Measurements from ENCODE around the gene PPCDC.

PPCDC gene

DNA sequence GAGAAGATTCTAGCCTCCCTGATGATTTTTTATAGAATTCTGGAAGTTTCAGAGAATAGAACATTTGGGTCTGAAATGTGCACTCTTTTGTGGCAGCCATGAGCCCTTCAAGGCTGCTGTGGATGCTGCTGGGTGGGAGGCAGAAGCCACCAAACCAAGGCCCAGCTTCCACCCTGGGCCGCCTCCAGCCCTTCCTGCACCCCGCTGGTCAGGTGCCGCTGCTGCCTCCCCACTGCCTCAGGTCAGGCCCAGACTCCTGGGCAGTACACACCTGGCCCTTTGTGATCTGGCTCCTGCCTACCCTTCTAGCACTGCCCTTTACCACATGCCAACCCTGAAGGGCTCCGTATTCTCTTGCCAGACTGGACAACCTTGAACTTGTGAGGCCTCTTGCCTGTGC lies 28.3 kb downstream of the PPCDC start:
- in situ Hi-C loops (cut with MboI; ENCODE audit: low sequenced_read_pairs, unreplicated experiment), result no loop called here
- TF ChIP-seq, protein P1, sequence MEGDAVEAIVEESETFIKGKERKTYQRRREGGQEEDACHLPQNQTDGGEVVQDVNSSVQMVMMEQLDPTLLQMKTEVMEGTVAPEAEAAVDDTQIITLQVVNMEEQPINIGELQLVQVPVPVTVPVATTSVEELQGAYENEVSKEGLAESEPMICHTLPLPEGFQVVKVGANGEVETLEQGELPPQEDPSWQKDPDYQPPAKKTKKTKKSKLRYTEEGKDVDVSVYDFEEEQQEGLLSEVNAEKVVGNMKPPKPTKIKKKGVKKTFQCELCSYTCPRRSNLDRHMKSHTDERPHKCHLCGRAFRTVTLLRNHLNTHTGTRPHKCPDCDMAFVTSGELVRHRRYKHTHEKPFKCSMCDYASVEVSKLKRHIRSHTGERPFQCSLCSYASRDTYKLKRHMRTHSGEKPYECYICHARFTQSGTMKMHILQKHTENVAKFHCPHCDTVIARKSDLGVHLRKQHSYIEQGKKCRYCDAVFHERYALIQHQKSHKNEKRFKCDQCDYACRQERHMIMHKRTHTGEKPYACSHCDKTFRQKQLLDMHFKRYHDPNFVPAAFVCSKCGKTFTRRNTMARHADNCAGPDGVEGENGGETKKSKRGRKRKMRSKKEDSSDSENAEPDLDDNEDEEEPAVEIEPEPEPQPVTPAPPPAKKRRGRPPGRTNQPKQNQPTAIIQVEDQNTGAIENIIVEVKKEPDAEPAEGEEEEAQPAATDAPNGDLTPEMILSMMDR (IDR thresholded peaks at IDR 0.05; ENCODE audit: borderline replicate concordance, control extremely low read depth, extremely low read depth, insufficient read depth, missing control alignments), result no peak
- DNase-seq (ENCODE audit: low spot score), result no peak

DNA sequence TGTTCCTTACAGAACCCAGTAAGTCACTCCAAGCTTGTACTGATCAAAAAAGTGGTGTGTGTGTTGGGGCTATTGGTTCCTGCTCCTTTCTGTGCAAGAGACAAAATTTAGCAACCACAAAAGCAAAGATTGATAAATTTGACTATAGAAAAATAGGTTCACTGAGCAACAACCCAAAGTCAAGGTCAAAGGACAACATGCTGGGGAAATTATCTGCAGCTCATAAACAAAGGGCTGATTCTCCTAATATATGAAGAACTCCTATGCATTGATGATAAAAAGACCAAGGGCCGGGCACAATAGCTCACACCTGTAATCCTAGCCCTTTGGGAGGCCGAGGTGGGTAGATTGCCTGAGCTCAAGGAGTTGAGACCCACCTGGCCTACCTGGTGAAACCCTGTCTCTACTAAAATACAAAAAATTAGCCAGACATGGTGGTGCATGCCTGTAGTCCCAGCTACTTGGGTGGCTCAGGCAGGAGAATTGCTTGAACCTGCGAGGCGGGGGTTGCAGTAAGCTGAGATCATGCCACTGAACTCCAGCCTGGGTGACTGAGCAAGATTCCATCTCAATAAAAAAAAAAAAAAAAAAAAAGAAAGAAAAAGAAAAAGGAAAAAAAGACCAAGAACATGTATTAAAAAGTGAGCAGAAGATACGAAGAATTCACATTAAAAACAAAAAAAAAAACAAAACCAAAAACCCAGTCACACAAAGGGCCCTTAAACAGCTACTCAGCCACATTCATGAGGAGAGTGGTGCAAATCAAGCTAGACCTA lies 29.8 kb downstream of the PPCDC start:
- TF ChIP-seq, protein P1 (IDR thresholded peaks at IDR 0.05; ENCODE audit: borderline replicate concordance, control extremely low read depth, extremely low read depth, insufficient read depth, missing control alignments), result no peak
- in situ Hi-C loops (cut with MboI; ENCODE audit: low sequenced_read_pairs, unreplicated experiment), result no loop called here
- DNase-seq (ENCODE audit: low spot score), result no peak

DNA sequence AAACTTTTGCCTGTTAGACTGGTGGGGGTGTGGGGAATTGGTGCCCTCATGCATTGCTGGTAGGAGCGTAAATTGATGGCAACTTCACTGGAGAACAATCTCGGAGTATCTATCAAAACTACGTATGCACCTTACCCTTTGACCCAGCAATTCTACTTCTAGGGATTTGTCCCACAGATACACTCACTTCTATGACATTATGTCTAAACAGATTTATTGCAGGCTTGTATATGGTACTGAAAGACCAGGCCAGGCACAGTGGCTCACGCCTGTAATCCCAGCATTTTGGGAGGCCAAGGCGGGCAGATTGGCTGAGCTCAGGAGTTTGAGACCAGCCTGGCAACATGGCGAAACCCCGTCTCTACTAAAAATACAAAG lies 30.3 kb downstream of the PPCDC start:
- in situ Hi-C loops (cut with MboI; ENCODE audit: low sequenced_read_pairs, unreplicated experiment), result no loop called here
- no peak for DNase-seq (ENCODE audit: low spot score)
- TF ChIP-seq, protein P1 (IDR thresholded peaks at IDR 0.05; ENCODE audit: borderline replicate concordance, control extremely low read depth, extremely low read depth, insufficient read depth, missing control alignments), result no peak

DNA sequence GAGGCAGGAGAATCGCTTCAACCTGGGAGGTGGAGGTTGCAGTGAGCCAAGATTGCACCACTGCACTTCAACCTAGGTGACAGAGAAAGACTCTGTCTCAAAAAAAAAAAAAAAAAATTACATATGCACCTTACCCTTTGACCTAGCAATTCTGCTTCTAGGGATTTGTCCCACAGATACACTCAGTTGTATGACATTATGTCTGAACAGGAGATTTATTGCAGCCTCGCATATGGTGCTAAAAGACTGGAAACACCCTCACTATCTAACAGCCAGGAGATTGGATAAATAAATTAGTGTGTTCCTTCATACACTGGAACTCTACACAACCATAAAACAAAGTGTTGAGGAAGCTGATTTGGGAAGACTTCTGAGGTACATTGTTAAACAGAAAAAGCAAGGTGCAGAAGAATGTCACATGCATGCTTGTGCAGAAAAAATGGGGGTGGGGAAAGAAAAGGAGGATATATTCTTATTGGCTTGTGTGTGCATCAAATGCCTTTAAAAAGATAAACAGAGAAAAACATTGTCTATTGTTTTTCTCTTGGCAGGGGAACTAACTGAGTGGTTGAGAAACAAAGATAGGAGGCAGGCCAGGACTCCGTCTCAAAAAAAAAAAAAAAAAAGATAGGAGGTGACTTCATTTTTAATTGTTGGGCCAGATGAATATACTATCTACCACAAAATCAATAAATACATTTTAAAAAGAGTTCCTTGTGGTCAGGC lies 30.9 kb downstream of the PPCDC start:
- DNase-seq (ENCODE audit: low spot score), result no peak
- in situ Hi-C loops (cut with MboI; ENCODE audit: low sequenced_read_pairs, unreplicated experiment), result no loop called here
- TF ChIP-seq, protein P1 (IDR thresholded peaks at IDR 0.05; ENCODE audit: borderline replicate concordance, control extremely low read depth, extremely low read depth, insufficient read depth, missing control alignments), result no peak

DNA sequence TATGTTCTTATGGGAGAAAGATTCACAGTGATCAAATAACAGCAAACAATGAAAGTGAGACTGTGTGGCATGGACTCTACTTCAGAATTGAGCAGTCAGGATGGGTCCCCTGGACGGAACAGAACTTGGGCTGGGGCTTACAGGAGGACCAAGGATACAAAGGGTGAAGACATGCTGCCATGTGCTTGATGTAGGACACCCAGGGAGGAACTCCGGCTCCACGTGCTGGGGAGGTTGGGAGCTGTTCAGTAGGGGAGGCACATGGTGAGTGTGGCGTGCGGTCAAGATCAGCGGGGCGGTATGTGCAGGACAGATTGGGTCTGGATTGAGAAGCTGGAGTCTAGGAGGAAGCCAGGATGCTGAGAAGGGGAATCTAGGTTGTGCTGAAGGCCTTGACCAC lies 32.6 kb downstream of the PPCDC start:
- in situ Hi-C loops (cut with MboI; ENCODE audit: low sequenced_read_pairs, unreplicated experiment), result no loop called here
- no peak for DNase-seq (ENCODE audit: low spot score)
- TF ChIP-seq, protein P1 (IDR thresholded peaks at IDR 0.05; ENCODE audit: borderline replicate concordance, control extremely low read depth, extremely low read depth, insufficient read depth, missing control alignments), result no peak

DNA sequence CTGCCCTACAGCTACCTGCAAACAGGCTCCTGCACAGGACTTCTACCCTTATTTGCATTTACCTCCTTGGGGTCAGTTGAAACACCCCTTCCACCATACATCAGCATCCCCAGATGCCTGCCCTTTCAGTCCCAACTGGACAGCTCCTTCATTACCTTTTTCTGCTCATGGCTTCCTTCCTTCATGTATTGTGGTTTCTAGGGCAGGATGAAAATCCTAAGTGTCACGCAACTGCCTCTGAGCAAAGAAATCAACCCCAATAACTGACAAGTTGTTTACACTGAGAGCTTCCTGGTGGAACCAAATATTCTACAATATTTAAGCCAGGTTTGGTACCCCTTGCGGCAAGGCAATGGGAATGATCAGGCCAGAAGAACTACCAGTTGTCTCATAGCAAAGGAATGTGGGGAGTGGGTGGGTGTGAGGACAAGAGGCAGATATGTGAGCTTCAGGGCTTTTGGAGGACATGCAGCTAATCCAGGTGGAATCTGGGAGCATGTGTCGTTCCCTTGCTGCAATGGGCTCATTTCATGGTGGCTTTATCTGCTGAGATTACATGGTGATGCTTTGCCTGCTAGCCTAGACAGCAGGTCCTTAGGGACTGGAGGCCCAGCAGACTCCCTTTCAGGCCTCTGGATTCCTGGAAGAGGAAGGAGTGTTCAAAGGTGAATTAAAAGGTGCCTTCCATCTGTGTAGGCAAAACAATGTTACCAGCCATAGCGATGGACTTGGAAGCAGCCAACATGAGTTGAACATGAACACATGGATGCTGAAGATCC lies 34.9 kb downstream of the PPCDC start:
- in situ Hi-C loops (cut with MboI; ENCODE audit: low sequenced_read_pairs, unreplicated experiment), result no loop called here
- TF ChIP-seq, protein P1 (IDR thresholded peaks at IDR 0.05; ENCODE audit: borderline replicate concordance, control extremely low read depth, extremely low read depth, insufficient read depth, missing control alignments), result no peak
- DNase-seq (ENCODE audit: low spot score), result no peak
